IMR-90 (cell line): ENCODE measurements around the gene FOXO3. TPM values are rescaled to one million over a fixed set of nuclear protein-coding genes. Genes with fewer than 3 reads are reported as not detected.

Experiments used
- ATAC-seq: fragments of 200-7000 bp; cut with Tn5 transposase; 2 replicates; pipeline ENCODE4 v1.9.1; 2020; ENCODE audit warnings: low read depth, mild to moderate bottlenecking, moderate library complexity
- BruUV-seq: library from RNA; stranded (reverse); fragments of 400-500 nt; replicated peaks from 2 replicates; lab custom pipeline; 2021; lab: Mats Ljungman, UMichigan
- CTCF ChIA-PET: fragments of 300-600 bp; formaldehyde crosslinking; extraction: SDS; loops from one replicate; lab custom pipeline; 2021; ENCODE audit warnings: antibody characterized with exemption; lab: Yijun Ruan, JAX
- POLR2A ChIA-PET: fragments of 300-600 bp; sonication (Branson Sonifier 250); formaldehyde crosslinking; loops from one replicate; lab custom pipeline; 2022; ENCODE audit warnings: antibody characterized with exemption; ENCODE audit not compliant: unreplicated experiment; lab: Charles Lee
- DNase-seq: peaks from one replicate; pipeline ENCODE4 v3.0.0; 2013
- H2AFZ ChIP-seq: replicated peaks from 2 replicates; pipeline ENCODE3; 2013; ENCODE audit warnings: low read length, mild to moderate bottlenecking; ENCODE audit not compliant: poor library complexity
- H2AK5ac ChIP-seq: 2 replicates; pipeline ENCODE4 v1.6.1; 2013; ENCODE audit warnings: low read depth, low read length, inconsistent platforms
- H2AK9ac ChIP-seq: replicated peaks from 2 replicates; pipeline ENCODE3; 2013; ENCODE audit warnings: mild to moderate bottlenecking, low read depth, low read length, moderate library complexity; ENCODE audit not compliant: poor library complexity
- H2BK120ac ChIP-seq: 2 replicates; pipeline ENCODE4 v1.6.1; 2013; ENCODE audit warnings: low read depth, low read length, inconsistent platforms
- H2BK15ac ChIP-seq: 3 replicates; pipeline ENCODE4 v1.6.1; 2013; ENCODE audit warnings: low read depth, low read length, inconsistent platforms
- H2BK20ac ChIP-seq: 2 replicates; pipeline ENCODE4 v1.6.1; 2013; ENCODE audit warnings: low read depth, mild to moderate bottlenecking, inconsistent platforms, low read length, moderate library complexity
- H2BK5ac ChIP-seq: 2 replicates; pipeline ENCODE4 v1.6.1; 2013; ENCODE audit warnings: mild to moderate bottlenecking, low read depth, low read length, inconsistent platforms; ENCODE audit not compliant: poor library complexity, severe bottlenecking
- H3K14ac ChIP-seq: replicated peaks from 2 replicates; pipeline ENCODE4 v1.6.1; 2013; ENCODE audit warnings: low read depth, low read length, inconsistent platforms
- H3K18ac ChIP-seq: 2 replicates; pipeline ENCODE4 v1.6.1; 2013; ENCODE audit warnings: low read depth, low read length, control low read depth
- H3K23ac ChIP-seq: 2 replicates; pipeline ENCODE4 v1.6.1; 2013; ENCODE audit warnings: low read depth, low read length, inconsistent platforms
- H3K27ac ChIP-seq: 2 replicates; pipeline ENCODE4 v1.5.1; 2013; ENCODE audit warnings: mild to moderate bottlenecking, control low read depth, low read length; ENCODE audit not compliant: insufficient read depth
- H3K27me3 ChIP-seq: 2 replicates; pipeline ENCODE4 v1.6.1; 2013; ENCODE audit warnings: low read length; ENCODE audit not compliant: control insufficient read depth, insufficient read depth
- H3K36me3 ChIP-seq: 2 replicates; pipeline ENCODE4 v1.6.1; 2013; ENCODE audit warnings: low read length, mixed read lengths; ENCODE audit not compliant: control insufficient read depth, insufficient read depth
- H3K4ac ChIP-seq: 2 replicates; pipeline ENCODE4 v1.6.1; 2013; ENCODE audit warnings: low read depth, low read length, inconsistent platforms
- H3K4me1 ChIP-seq: 2 replicates; pipeline ENCODE4 v1.6.1; 2013; ENCODE audit warnings: low read length, mixed read lengths; ENCODE audit not compliant: control insufficient read depth, insufficient read depth
- H3K4me2 ChIP-seq: 2 replicates; pipeline ENCODE4 v1.6.1; 2013; ENCODE audit warnings: low read depth, mild to moderate bottlenecking, control low read depth, low read length, moderate library complexity
- H3K4me3 ChIP-seq: 2 replicates; pipeline ENCODE4 v1.5.1; 2013; ENCODE audit warnings: low read depth, mild to moderate bottlenecking, control low read depth, low read length, moderate library complexity; ENCODE audit not compliant: insufficient read depth
- H3K56ac ChIP-seq: 2 replicates; pipeline ENCODE4 v1.6.1; 2013; ENCODE audit warnings: low read length, inconsistent platforms; ENCODE audit not compliant: insufficient read depth; ENCODE audit errors: extremely low read depth
- H3K79me1 ChIP-seq, 2 experiments: 2 replicates each; pipeline ENCODE4 v1.6.1; 2013; ENCODE audit warnings: low read length in 2 of 2, inconsistent platforms in 1 of 2, low read depth in 1 of 2
- H3K9ac ChIP-seq: 2 replicates; pipeline ENCODE4 v1.6.1; 2013; ENCODE audit warnings: low read depth, low read length, control low read depth
- H3K9me1 ChIP-seq: 2 replicates; pipeline ENCODE4 v1.6.1; 2013; ENCODE audit warnings: low read length, inconsistent platforms; ENCODE audit not compliant: insufficient read depth
- H3K9me3 ChIP-seq: 2 replicates; pipeline ENCODE4 v1.6.1; 2013; ENCODE audit warnings: low read length; ENCODE audit not compliant: control insufficient read depth, insufficient read depth
- H4K20me1 ChIP-seq: 2 replicates; pipeline ENCODE4 v1.6.1; 2013; ENCODE audit warnings: low read length, inconsistent platforms; ENCODE audit not compliant: insufficient read depth
- H4K5ac ChIP-seq: 2 replicates; pipeline ENCODE4 v1.6.1; 2013; ENCODE audit warnings: mild to moderate bottlenecking, low read depth, low read length, control low read depth
- H4K8ac ChIP-seq, 2 experiments: 2 replicates each; pipeline ENCODE4 v1.6.1; 2013; ENCODE audit warnings: low read depth in 2 of 2, low read length in 2 of 2, control low read depth in 1 of 2, inconsistent platforms in 1 of 2
- H4K91ac ChIP-seq: 2 replicates; pipeline ENCODE4 v1.6.1; 2013; ENCODE audit warnings: low read depth, low read length, inconsistent platforms; ENCODE audit not compliant: insufficient read depth
- BHLHE40 ChIP-seq: fragments of 150-350 bp; IDR thresholded peaks from 2 replicates; pipeline ENCODE4 v1.6.1; 2016; ENCODE audit warnings: mild to moderate bottlenecking, low read depth, low read length
- CEBPB ChIP-seq: IDR thresholded peaks from 2 replicates; pipeline ENCODE4 v1.6.1; 2012; ENCODE audit warnings: low read depth, low read length, improper control_type of control experiment
- CHD1 ChIP-seq: IDR thresholded peaks from 2 replicates; pipeline ENCODE4 v1.6.1; 2012; ENCODE audit warnings: low read depth, low read length, improper control_type of control experiment
- CTCF ChIP-seq: conservative IDR thresholded peaks from 2 replicates; pipeline ENCODE4 v1.5.1; 2012; ENCODE audit warnings: mild to moderate bottlenecking, low read depth, low read length, improper control_type of control experiment
- FOS ChIP-seq: fragments of 150-350 bp; IDR thresholded peaks from 2 replicates; pipeline ENCODE4 v1.6.1; 2016; ENCODE audit warnings: low read depth, low read length
- MAFK ChIP-seq: IDR thresholded peaks from 2 replicates; pipeline ENCODE4 v1.6.1; 2012; ENCODE audit warnings: low read depth, low read length, improper control_type of control experiment
- MAZ ChIP-seq: IDR thresholded peaks from 2 replicates; pipeline ENCODE4 v1.6.1; 2012; ENCODE audit warnings: low read depth, mild to moderate bottlenecking, low read length, improper control_type of control experiment, moderate library complexity, borderline replicate concordance
- MXI1 ChIP-seq: IDR thresholded peaks from 2 replicates; pipeline ENCODE4 v1.6.1; 2012; ENCODE audit warnings: low read depth, mild to moderate bottlenecking, low read length, moderate library complexity, borderline replicate concordance
- NFE2L2 ChIP-seq: fragments of 150-350 bp; IDR thresholded peaks from 2 replicates; pipeline ENCODE4 v1.6.1; 2016; ENCODE audit warnings: low read depth, mild to moderate bottlenecking, low read length
- RAD21 ChIP-seq: IDR thresholded peaks from 2 replicates; pipeline ENCODE4 v1.6.1; 2012; ENCODE audit warnings: low read length, improper control_type of control experiment
- RCOR1 ChIP-seq: IDR thresholded peaks from 2 replicates; pipeline ENCODE4 v1.6.1; 2012; ENCODE audit warnings: mild to moderate bottlenecking, low read length, improper control_type of control experiment; ENCODE audit not compliant: insufficient replicate concordance
- RFX5 ChIP-seq: IDR thresholded peaks from 2 replicates; pipeline ENCODE4 v1.8.0; 2012; ENCODE audit warnings: low read depth, mild to moderate bottlenecking, low read length, moderate library complexity
- SMC3 ChIP-seq: fragments of 150-350 bp; IDR thresholded peaks from 2 replicates; pipeline ENCODE4 v1.6.1; 2016; ENCODE audit warnings: low read depth, mild to moderate bottlenecking, antibody characterized with exemption, low read length, moderate library complexity
- whole genome bisulfite sequencing, 2 experiments: methylation state at CpG; one replicate each; pipeline versions ENCODE4 v1.1.5 to v1.1.7; 2013; ENCODE audit warnings: missing lambda C conversion rate in 2 of 2; ENCODE audit not compliant: insufficient read length in 1 of 2; ENCODE audit errors: extremely low coverage in 2 of 2; 5-methylcytosine and 5-hydroxymethylcytosine counted together
- dilution Hi-C: fragments of 300-500 bp; cut with HindIII; formaldehyde crosslinking; loops from one replicate; pipeline ENCODE4 v1.14.3; 2018; ENCODE audit warnings: low sequenced_read_pairs; ENCODE audit not compliant: unreplicated experiment
- in situ Hi-C: fragments of 300-500 bp; cut with MboI; formaldehyde crosslinking; loops from 3 replicates; pipeline ENCODE4 v1.14.3; 2019; ENCODE audit warnings: low sequenced_read_pairs, inconsistent platforms, mixed read lengths
- intact Hi-C: fragments of 100-400 bp; cut with micrococcal nuclease; formaldehyde crosslinking; loops from 2 replicates; pipeline ENCODE4 v1.10.0; 2022
- polyA plus RNA-seq, 3 experiments: library from polyadenylated mRNA; depleted of rRNA; stranded (reverse); fragments of >200 nt; gene quantifications; 2 replicates each; pipeline ENCODE4 v1.2.3, GENCODE V29; 2012; ENCODE audit warnings: low replicate concordance in 1 of 3
- total RNA-seq: library from RNA; depleted of rRNA; stranded (reverse); fragments of >200 nt; gene quantifications from 2 replicates; pipeline ENCODE4 v1.2.3, GENCODE V29; 2012
- TF ChIP-seq, protein P1 (sequence below): fragments of 150-350 bp; IDR thresholded peaks from 2 replicates; pipeline ENCODE4 v1.6.1; 2017; ENCODE audit warnings: mild to moderate bottlenecking, antibody characterized with exemption, low read length, low read depth
- TF ChIP-seq, protein P2 (sequence below): fragments of 150-350 bp; IDR thresholded peaks from 2 replicates; pipeline ENCODE4 v1.6.1; 2016; ENCODE audit warnings: low read depth, mild to moderate bottlenecking, low read length, moderate library complexity, borderline replicate concordance

FOXO3 gene
- total and polyA plus RNA-seq, 2 of the 4 experiments (the other 2 are of a cell fraction): 17.5 to 38.7 TPM

- no peak overlapping the region for H3K56ac ChIP-seq
- no peak overlapping the region for H3K4me3 ChIP-seq
- dilution Hi-C loops (loop anchor here (25.0 kb wide), 1 partner anchor 527 kb away; no protein-coding TSS in a partner anchor), in situ Hi-C loops (loop anchor here (25.0 kb wide), 1 partner anchor 852 kb away; the partner anchor contains the start of gene CD164), intact Hi-C loops (no loop called here)
- WGBS, 2 experiments: 100% methylated on average over 1 of the region's 11 CpGs; no CpG with 5 or more reads in 1 of the 2 experiments
- DNase-seq: no peak
- no peaks in the 10 kb centered on the region for H4K20me1 ChIP-seq
- H3K9me3 ChIP-seq: no peaks in the 10 kb centered on the region
- no peak overlapping the region for H4K8ac ChIP-seq
- ChIA-PET POLR2A (no interaction called here), CTCF (interaction anchor here (0.6 to 1.5 kb wide), 4 partner anchors 358 to 1033 kb away, joined by 3 to 5 read pairs (median 4); no protein-coding TSS in a partner anchor)
- no peak overlapping the region for H2BK20ac ChIP-seq
- no peak overlapping the region for H2AK5ac ChIP-seq
- no peak overlapping the region for H3K23ac ChIP-seq
- no TSS peak for BruUV-seq
- no peak overlapping the region for H3K14ac ChIP-seq
- H2BK120ac ChIP-seq: no peak overlapping the region
- H2AFZ ChIP-seq: no peak overlapping the region
- H4K91ac ChIP-seq: no peak overlapping the region
- no peaks in the 10 kb centered on the region for H3K4me1 ChIP-seq
- H3K4ac ChIP-seq: no peak overlapping the region
- H3K9me1 ChIP-seq: no peaks in the 10 kb centered on the region; the same call in 1 of the 2 replicates
- H2BK15ac ChIP-seq: no peak overlapping the region
- peaks cover 11% of the 10 kb centered on the region; the same call in 1 of the 2 replicates for H3K27me3 ChIP-seq
- H3K79me1 ChIP-seq: no peaks in the 10 kb centered on the region
- no peak overlapping the region for H3K18ac ChIP-seq
- ATAC-seq: no peak
- no peak overlapping the region for H3K27ac ChIP-seq
- H3K4me2 ChIP-seq: no peak overlapping the region
- no peak overlapping the region for H2AK9ac ChIP-seq
- H3K36me3 ChIP-seq: no peaks in the 10 kb centered on the region
- no peak overlapping the region for H2BK5ac ChIP-seq
- H4K5ac ChIP-seq: no peak overlapping the region
- H3K9ac ChIP-seq: no peak overlapping the region
- TF ChIP-seq, protein P1, sequence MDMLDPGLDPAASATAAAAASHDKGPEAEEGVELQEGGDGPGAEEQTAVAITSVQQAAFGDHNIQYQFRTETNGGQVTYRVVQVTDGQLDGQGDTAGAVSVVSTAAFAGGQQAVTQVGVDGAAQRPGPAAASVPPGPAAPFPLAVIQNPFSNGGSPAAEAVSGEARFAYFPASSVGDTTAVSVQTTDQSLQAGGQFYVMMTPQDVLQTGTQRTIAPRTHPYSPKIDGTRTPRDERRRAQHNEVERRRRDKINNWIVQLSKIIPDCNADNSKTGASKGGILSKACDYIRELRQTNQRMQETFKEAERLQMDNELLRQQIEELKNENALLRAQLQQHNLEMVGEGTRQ: no peak
- no peak for TF ChIP-seq RCOR1
- no peak for TF ChIP-seq MXI1
- TF ChIP-seq MAFK: no peak
- no peak for TF ChIP-seq CHD1
- TF ChIP-seq BHLHE40: no peak
- TF ChIP-seq CTCF: no peak
- TF ChIP-seq RFX5: no peak
- no peak for TF ChIP-seq FOS
- TF ChIP-seq CEBPB: no peak
- TF ChIP-seq SMC3: no peak
- TF ChIP-seq MAZ: no peak
- no peak for TF ChIP-seq NFE2L2
- no peak for TF ChIP-seq RAD21
- TF ChIP-seq, protein P2, sequence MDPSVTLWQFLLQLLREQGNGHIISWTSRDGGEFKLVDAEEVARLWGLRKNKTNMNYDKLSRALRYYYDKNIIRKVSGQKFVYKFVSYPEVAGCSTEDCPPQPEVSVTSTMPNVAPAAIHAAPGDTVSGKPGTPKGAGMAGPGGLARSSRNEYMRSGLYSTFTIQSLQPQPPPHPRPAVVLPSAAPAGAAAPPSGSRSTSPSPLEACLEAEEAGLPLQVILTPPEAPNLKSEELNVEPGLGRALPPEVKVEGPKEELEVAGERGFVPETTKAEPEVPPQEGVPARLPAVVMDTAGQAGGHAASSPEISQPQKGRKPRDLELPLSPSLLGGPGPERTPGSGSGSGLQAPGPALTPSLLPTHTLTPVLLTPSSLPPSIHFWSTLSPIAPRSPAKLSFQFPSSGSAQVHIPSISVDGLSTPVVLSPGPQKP: no peak
Measured at GRCh38 chr6:108535114-108535742, 25.5 kb upstream of the FOXO3 start.
